ENCODE data around the gene RARRES2. TPM values are rescaled to one million over a fixed set of nuclear protein-coding genes. Genes with fewer than 3 reads are reported as not detected.

RARRES2 gene
- total RNA-seq, 1 donor from 2014 or later, result 144 TPM

DNA sequence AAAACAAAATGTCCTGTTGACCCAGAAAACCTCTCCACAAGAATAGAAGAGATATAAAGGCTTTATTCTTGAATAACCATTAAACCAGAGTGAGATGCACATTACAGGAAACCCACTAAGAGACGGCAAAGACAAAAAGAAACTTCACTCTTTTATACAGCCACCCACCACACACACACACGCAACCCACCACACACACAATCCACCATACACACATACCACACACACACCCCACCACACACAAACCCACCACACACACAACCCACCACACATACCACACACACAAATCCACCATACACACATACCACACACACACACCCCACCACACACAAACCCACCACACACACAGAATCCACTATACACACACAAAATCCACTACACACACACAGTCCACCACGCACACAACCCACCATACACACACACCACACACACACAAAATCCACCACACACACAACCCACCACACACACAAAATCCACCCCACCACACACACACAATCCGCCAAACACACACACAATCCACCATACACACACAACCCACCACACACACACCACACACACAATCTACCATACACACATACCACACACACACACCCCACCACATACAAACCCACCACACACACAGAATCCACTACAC is 17.7 kb upstream of the RARRES2 start:
- TF ChIP-seq CTCF (IDR thresholded peaks at IDR 0.05), result no peak
- ATAC-seq (no peak), DNase-seq (no peak)
- no peak overlapping the region for H3K27ac ChIP-seq
- no peaks in the 10 kb centered on the region for H3K36me3 ChIP-seq
- H3K9me3 ChIP-seq, result no peaks in the 10 kb centered on the region
- H3K4me1 ChIP-seq, result peaks cover 6% of the 10 kb centered on the region
- H3K4me3 ChIP-seq, result no peak overlapping the region
- intact Hi-C loops (cut with DNase I), result no loop called here
- no peaks in the 10 kb centered on the region for H3K27me3 ChIP-seq (ENCODE audit: low read depth)

DNA sequence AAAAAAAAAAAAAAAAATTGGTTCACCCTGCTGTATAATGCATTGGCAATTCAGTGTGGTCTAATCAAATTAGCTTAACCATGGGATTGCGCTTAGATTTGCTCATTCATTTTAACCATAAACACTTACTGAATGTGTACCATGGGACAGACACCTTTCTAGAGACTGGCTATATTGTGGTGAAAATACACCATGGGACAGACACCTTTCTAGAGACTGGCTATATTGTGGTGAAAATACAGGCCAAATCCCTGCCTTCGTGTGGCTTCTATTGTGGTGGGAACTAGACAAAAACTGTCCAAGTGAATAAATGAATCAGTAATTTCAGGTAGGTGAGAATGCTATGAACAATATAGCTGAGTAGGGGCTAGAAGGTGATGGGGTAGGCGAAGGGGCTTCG is 17.0 kb upstream of the RARRES2 start:
- peaks cover 6% of the 10 kb centered on the region for H3K4me1 ChIP-seq
- no peak for ATAC-seq
- DNase-seq, result no peak
- H3K27me3 ChIP-seq (ENCODE audit: low read depth), result no peaks in the 10 kb centered on the region
- no peak overlapping the region for H3K4me3 ChIP-seq
- no peaks in the 10 kb centered on the region for H3K36me3 ChIP-seq
- intact Hi-C loops (cut with DNase I), result no loop called here
- H3K27ac ChIP-seq, result no peak overlapping the region
- no peak for TF ChIP-seq CTCF (IDR thresholded peaks at IDR 0.05)
- no peaks in the 10 kb centered on the region for H3K9me3 ChIP-seq

DNA sequence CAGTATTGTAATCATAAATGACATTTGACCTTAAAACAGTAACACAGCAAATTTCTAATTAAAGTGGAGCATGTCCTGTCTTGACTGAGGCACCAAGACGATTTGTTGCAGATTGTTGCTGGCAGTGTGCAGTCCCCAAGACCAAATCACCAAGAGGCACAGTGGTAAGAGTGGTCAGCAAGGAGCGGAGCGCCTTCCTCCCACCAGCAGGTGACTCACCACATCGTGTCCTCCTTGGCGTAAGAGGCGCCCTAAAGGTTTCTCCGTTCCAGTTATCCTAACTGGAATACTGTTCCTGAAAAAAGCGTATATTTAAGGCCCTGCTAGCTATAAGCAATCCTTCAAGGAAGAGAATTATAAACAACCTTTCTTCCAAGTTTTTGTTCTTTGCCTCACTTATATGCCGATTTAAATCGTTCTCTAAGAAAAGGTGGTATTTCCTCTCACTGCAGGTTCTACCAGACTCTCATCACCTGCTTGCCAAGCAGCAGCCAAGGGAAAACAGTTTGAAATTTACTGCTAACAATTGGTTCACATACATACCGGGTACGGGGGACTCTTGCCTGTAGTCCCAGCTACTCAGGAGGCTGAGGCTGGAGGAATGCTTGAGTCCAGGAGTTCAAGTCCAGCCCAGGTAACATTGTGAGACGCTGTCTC is 16.5 kb upstream of the RARRES2 start:
- Histone ChIP-seq H3K27ac (no peak overlapping the region), H3K4me1 (peaks cover 6% of the 10 kb centered on the region), H3K4me3 (no peak overlapping the region), H3K9me3 (no peaks in the 10 kb centered on the region), H3K27me3 (ENCODE audit: low read depth) (no peaks in the 10 kb centered on the region), H3K36me3 (no peaks in the 10 kb centered on the region)
- DNase-seq (no peak), ATAC-seq (no peak)
- intact Hi-C loops (cut with DNase I), result no loop called here
- TF ChIP-seq CTCF (IDR thresholded peaks at IDR 0.05), result no peak

DNA sequence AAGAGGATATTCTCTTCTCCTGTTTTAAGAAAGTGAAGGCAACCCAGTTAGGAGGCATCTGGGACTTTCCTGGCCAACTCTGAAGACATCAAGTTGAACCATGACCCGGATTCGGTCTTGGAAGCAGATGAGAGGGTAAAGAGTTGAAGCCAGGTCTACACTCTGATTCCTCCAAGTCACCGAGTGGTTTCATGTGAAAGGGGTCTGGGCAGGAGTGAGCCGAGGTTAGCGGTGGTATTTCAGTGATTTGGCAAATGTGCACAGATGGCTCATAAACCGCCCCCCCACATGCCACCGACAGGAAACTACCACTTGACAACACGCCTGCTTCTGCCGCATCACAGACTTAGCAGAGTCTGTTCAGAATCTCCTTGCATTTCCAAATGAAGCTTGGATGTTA is 15.8 kb upstream of the RARRES2 start:
- Histone ChIP-seq H3K27me3 (ENCODE audit: low read depth) (no peaks in the 10 kb centered on the region), H3K9me3 (no peaks in the 10 kb centered on the region), H3K27ac (no peak overlapping the region), H3K4me3 (no peak overlapping the region), H3K36me3 (no peaks in the 10 kb centered on the region), H3K4me1 (peaks cover 6% of the 10 kb centered on the region)
- ATAC-seq, result peak in 1 of 2 donors; percentile 24
- intact Hi-C loops (cut with DNase I), result no loop called here
- TF ChIP-seq CTCF (IDR thresholded peaks at IDR 0.05), result no peak
- no peak for DNase-seq

- no peak for DNase-seq
- Histone ChIP-seq H3K9me3 (no peaks in the 10 kb centered on the region), H3K36me3 (no peaks in the 10 kb centered on the region), H3K4me3 (no peak overlapping the region), H3K4me1 (peaks cover 6% of the 10 kb centered on the region), H3K27me3 (ENCODE audit: low read depth) (no peaks in the 10 kb centered on the region), H3K27ac (no peak overlapping the region)
- TF ChIP-seq CTCF (IDR thresholded peaks at IDR 0.05), result peak; percentile 54
- peak; percentile 8 to 46 for ATAC-seq
- intact Hi-C loops (cut with DNase I), result no loop called here
Observed at GRCh38 chr7:150356265-150356897, 15.0 kb upstream of the RARRES2 start.

Measured in lower lobe of right lung (tissue), 2 donors.